CD14-positive monocyte (primary cell): ENCODE measurements around the gene TRPM5. TPM values are rescaled to one million over a fixed set of nuclear protein-coding genes. Genes with fewer than 3 reads are reported as not detected.

Experiments
- DNase-seq, 3 donors: peaks; one replicate each; pipeline ENCODE4 v3.0.0-alpha.2; 2011 to 2022
- H2AFZ ChIP-seq: 2 replicates; pipeline ENCODE4 v1.6.0; 2012; ENCODE audit warnings: mild to moderate bottlenecking, low read depth, low read length, inconsistent platforms; ENCODE audit not compliant: insufficient read depth, poor library complexity, severe bottlenecking
- H3K27ac ChIP-seq, 2 donors: 1 replicate in 1 of 2; 2 replicates in 1 of 2; pipeline ENCODE4 v1.5.1; 2012 to 2013; ENCODE audit warnings: low read length in 2 of 2, control low read depth in 1 of 2, inconsistent platforms in 1 of 2, low read depth in 1 of 2, mild to moderate bottlenecking in 1 of 2
- H3K27me3 ChIP-seq, 2 donors: one replicate each; pipeline versions ENCODE4 v1.6.0 to v1.6.1; 2011 to 2013; ENCODE audit warnings: low read length in 2 of 2; ENCODE audit not compliant: control insufficient read depth in 2 of 2, insufficient read depth in 2 of 2
- H3K36me3 ChIP-seq, 2 donors: replicated peaks in 1 of 2; 1 replicate in 1 of 2; 2 replicates in 1 of 2; pipeline versions ENCODE4 v1.5.1 to v1.6.1; 2012 to 2013; ENCODE audit warnings: low read length in 2 of 2, control low read depth in 1 of 2, inconsistent platforms in 1 of 2, mild to moderate bottlenecking in 1 of 2; ENCODE audit not compliant: insufficient read depth in 2 of 2, control insufficient read depth in 1 of 2
- H3K4me1 ChIP-seq, 2 donors: 1 replicate in 1 of 2; 2 replicates in 1 of 2; pipeline versions ENCODE4 v1.5.1 to v1.6.1; 2012 to 2013; ENCODE audit warnings: low read length in 2 of 2, control low read depth in 1 of 2, inconsistent platforms in 1 of 2, mild to moderate bottlenecking in 1 of 2, moderate library complexity in 1 of 2; ENCODE audit not compliant: insufficient read depth in 2 of 2, control insufficient read depth in 1 of 2
- H3K4me2 ChIP-seq: replicated peaks from 2 replicates; pipeline ENCODE3; 2012; ENCODE audit warnings: low read length, moderate library complexity, mild to moderate bottlenecking; ENCODE audit not compliant: poor library complexity, severe bottlenecking; ENCODE audit errors: extremely low read depth
- H3K4me3 ChIP-seq, 3 experiments: fragments of 200-600 bp in 1 of 3; sonication (generic) in 1 of 3; replicated peaks in 1 of 3; 1 replicate in 2 of 3; 2 replicates in 1 of 3; pipeline ENCODE4 v1.5.1; 2011 to 2013; ENCODE audit warnings: low read length in 3 of 3, mild to moderate bottlenecking in 3 of 3, control low read depth in 2 of 3, low read depth in 2 of 3, inconsistent platforms in 1 of 3, moderate library complexity in 1 of 3
- H3K79me2 ChIP-seq: 2 replicates; pipeline ENCODE4 v1.6.0; 2012; ENCODE audit warnings: mild to moderate bottlenecking, control low read depth, inconsistent platforms, low read length, moderate library complexity; ENCODE audit not compliant: insufficient read depth
- H3K9ac ChIP-seq: 2 replicates; pipeline ENCODE4 v1.6.0; 2017; ENCODE audit warnings: low read length, mild to moderate bottlenecking; ENCODE audit not compliant: insufficient read depth, poor library complexity, severe bottlenecking
- H3K9me3 ChIP-seq, 2 donors: replicated peaks in 1 of 2; 1 replicate in 1 of 2; 2 replicates in 1 of 2; pipeline versions ENCODE4 v1.5.1 to v1.6.1; 2012 to 2013; ENCODE audit warnings: low read length in 2 of 2, control low read depth in 1 of 2; ENCODE audit not compliant: control insufficient read depth in 1 of 2, insufficient read depth in 1 of 2
- H4K20me1 ChIP-seq: 2 replicates; pipeline ENCODE4 v1.6.0; 2012; ENCODE audit warnings: mild to moderate bottlenecking, low read length, control low read depth, moderate library complexity; ENCODE audit not compliant: insufficient read depth
- H3K27ac Mint-ChIP-seq, 7 donors: one replicate each; pipeline ENCODE4 v1.8.0; 2020; ENCODE audit warnings: mild to moderate bottlenecking in 7 of 7, mixed read lengths in 7 of 7, moderate library complexity in 6 of 7, inconsistent platforms in 2 of 7
- H3K27me3 Mint-ChIP-seq, 3 donors: one replicate each; pipeline ENCODE4 v1.8.0; 2021 to 2022; ENCODE audit warnings: low read depth in 3 of 3, mild to moderate bottlenecking in 3 of 3, mixed read lengths in 3 of 3, moderate library complexity in 3 of 3, inconsistent platforms in 1 of 3
- H3K36me3 Mint-ChIP-seq, 2 donors: one replicate each; pipeline ENCODE4 v1.8.0; 2020; ENCODE audit warnings: mixed read lengths in 2 of 2, inconsistent platforms in 1 of 2, mild to moderate bottlenecking in 1 of 2
- H3K4me1 Mint-ChIP-seq: one replicate; pipeline ENCODE4 v1.8.0; 2020; ENCODE audit warnings: mild to moderate bottlenecking, mixed read lengths
- H3K4me3 Mint-ChIP-seq, 2 donors: one replicate each; pipeline ENCODE4 v1.8.0; 2020; ENCODE audit warnings: mild to moderate bottlenecking in 2 of 2, mixed read lengths in 2 of 2, moderate library complexity in 1 of 2
- H3K9me3 Mint-ChIP-seq, 7 donors: one replicate each; pipeline ENCODE4 v1.8.0; 2020 to 2022; ENCODE audit warnings: mixed read lengths in 7 of 7, mild to moderate bottlenecking in 6 of 7, moderate library complexity in 6 of 7, inconsistent platforms in 2 of 7
- CTCF ChIP-seq: fragments of 200-600 bp; IDR thresholded peaks from one replicate; pipeline ENCODE4 v1.8.0; 2022; ENCODE audit warnings: antibody characterized with exemption, mild to moderate bottlenecking
- WGBS: methylation state at CpG from one replicate; pipeline ENCODE4 v1.1.5; 2013; ENCODE audit warnings: missing lambda C conversion rate; ENCODE audit not compliant: insufficient coverage; 5-methylcytosine and 5-hydroxymethylcytosine counted together
- intact Hi-C, 2 donors: fragments of 100-400 bp; cut with micrococcal nuclease; formaldehyde crosslinking; loops; one replicate each; pipeline versions ENCODE4 v1.15.0 to v1.15.1; 2023
- polyA plus RNA-seq, 3 donors: library from polyadenylated mRNA; depleted of rRNA in 1 of 3; unstranded in 2 of 3; stranded (reverse) in 1 of 3; fragments of 300-500 nt in 2 of 3; fragments of >200 nt in 1 of 3; fragmentation: Illumina TruSeq in 2 of 3; gene quantifications; 1 replicate in 2 of 3; 2 replicates in 1 of 3; pipeline ENCODE4 v1.2.3, GENCODE V29; 2012 to 2021

The TRPM5 gene
- polyA plus RNA-seq, 3 donors = 0.03 TPM; not detected in 2

- intact Hi-C loops = loop anchor here (1.0 to 2.0 kb wide), 2 partner anchors 223 to 224 kb away; no protein-coding TSS in a partner anchor
- Histone ChIP-seq H3K9me3 (no peaks in the 10 kb centered on the region), H3K4me3 (no peak overlapping the region), H3K79me2 (no peaks in the 10 kb centered on the region), H3K36me3 (no peaks in the 10 kb centered on the region), H4K20me1 (no peaks in the 10 kb centered on the region), H3K27me3 (no peaks in the 10 kb centered on the region), H3K27ac (no peak overlapping the region), H3K9ac (no peak overlapping the region), H2AFZ (no peak overlapping the region), H3K4me1 (peaks cover 4 to 6% of the 10 kb centered on the region in 2 donors), H3K4me2 (peak overlapping the region; percentile 33)
- H3K9me3 Mint-ChIP-seq = peaks cover 0 to 3% (median 0%) of the 10 kb centered on the region in 7 donors
- 37% methylated on average over 43 of the region's 44 CpGs for WGBS
- peak; percentile 65 to 79 (median 79) for DNase-seq
- peaks cover 2 to 25% (median 7%) of the 10 kb centered on the region in 3 donors for H3K27me3 Mint-ChIP-seq
- no peak overlapping the region for H3K4me3 Mint-ChIP-seq
- TF ChIP-seq CTCF = peak; percentile 84
- peaks cover 2% of the 10 kb centered on the region for H3K4me1 Mint-ChIP-seq
- H3K36me3 Mint-ChIP-seq = no peaks in the 10 kb centered on the region
- H3K27ac Mint-ChIP-seq = no peak overlapping the region
Measured at GRCh38 chr11:2420502-2421225, 23.6 kb downstream of the TRPM5 start.

- TF ChIP-seq CTCF = peak; percentile 73
- Histone ChIP-seq H3K79me2 (no peaks in the 10 kb centered on the region), H3K27ac (no peak overlapping the region), H3K4me3 (no peak overlapping the region), H3K4me1 (peaks cover 4 to 6% of the 10 kb centered on the region in 2 donors), H3K27me3 (no peaks in the 10 kb centered on the region), H2AFZ (no peak overlapping the region), H3K9ac (no peak overlapping the region), H4K20me1 (no peaks in the 10 kb centered on the region), H3K4me2 (no peak overlapping the region), H3K9me3 (no peaks in the 10 kb centered on the region), H3K36me3 (no peaks in the 10 kb centered on the region)
- peak; percentile 65 to 74 (median 70) for DNase-seq
- 62% methylated on average over 30 of the region's 36 CpGs for WGBS
- no peaks in the 10 kb centered on the region for H3K36me3 Mint-ChIP-seq
- intact Hi-C loops = loop anchor here (1.0 to 10.0 kb wide), 6 partner anchors 65 to 234 kb away; no protein-coding TSS in a partner anchor
- peak overlapping the region in 1 of 7 donors; percentile 71 for H3K27ac Mint-ChIP-seq
- peaks cover 2% of the 10 kb centered on the region for H3K4me1 Mint-ChIP-seq
- H3K27me3 Mint-ChIP-seq = peaks cover 2 to 25% (median 5%) of the 10 kb centered on the region in 3 donors
- no peak overlapping the region for H3K4me3 Mint-ChIP-seq
- peaks cover 0 to 3% (median 0%) of the 10 kb centered on the region in 7 donors for H3K9me3 Mint-ChIP-seq
Measured at GRCh38 chr11:2419638-2420501, 24.4 kb downstream of the TRPM5 start.
